HCT116 (cell line): ENCODE results near the gene RPL19. TPM values are rescaled to one million over a fixed set of nuclear protein-coding genes. Genes with fewer than 3 reads are reported as not detected.
"Not testable (repeated sequence)": the region's sequence is repeated elsewhere in the genome, so short reads cannot be mapped to it uniquely, and the experiment has no call there.

Experiments
- ATAC-seq: fragments of 200-7000 bp; cut with Tn5 transposase; 2 replicates; pipeline ENCODE4 v1.9.1; 2020; ENCODE audit warnings: mild to moderate bottlenecking, moderate library complexity
- BruUV-seq: library from RNA; stranded (reverse); fragments of 400-500 nt; replicated peaks from 2 replicates; lab custom pipeline; 2021; lab: Mats Ljungman, UMichigan
- CTCF ChIA-PET: fragments of 300-600 bp; sonication (Branson Sonifier 250); formaldehyde crosslinking; loops from one replicate; lab custom pipeline; 2021; ENCODE audit warnings: antibody characterized with exemption; lab: Charles Lee
- POLR2A ChIA-PET: fragments of 300-600, 350-600 bp; sonication (Branson Sonifier 250); formaldehyde crosslinking; loops from one replicate; lab custom pipeline; 2021; ENCODE audit warnings: antibody characterized with exemption; lab: Charles Lee
- RAD21 ChIA-PET, 2 experiments: fragments of 300-600 bp; sonication (Branson Sonifier 250); formaldehyde crosslinking; loops; one replicate each; lab custom pipeline; 2023; ENCODE audit warnings: low total read pairs in 2 of 2; ENCODE audit not compliant: uncharacterized antibody in 2 of 2, unreplicated experiment in 2 of 2, low non-redundant PET in 1 of 2; lab: Charles Lee
- DNase-seq: peaks from one replicate; pipeline ENCODE4 v3.0.0-alpha.2; 2010; ENCODE audit warnings: low read depth, low spot score
- H2AFZ ChIP-seq: fragments of 200-600 bp; shearing (Covaris generic), sonication (generic); 2 replicates; pipeline ENCODE4 v1.6.1; 2017; ENCODE audit warnings: low read depth, mixed run types, mixed read lengths, antibody characterized with exemption, low read length; ENCODE audit not compliant: poor library complexity, severe bottlenecking
- H3K27ac ChIP-seq: 2 replicates; pipeline ENCODE4 v1.5.1; 2012; ENCODE audit warnings: low read depth, low read length
- H3K27me3 ChIP-seq: fragments of 200-600 bp; sonication (generic); 2 replicates; pipeline ENCODE4 v1.6.1; 2016; ENCODE audit warnings: mixed run types, low read length, mixed read lengths; ENCODE audit not compliant: insufficient read depth
- H3K36me3 ChIP-seq, 2 experiments: fragments of 200-500 bp in 1 of 2; fragments of 200-600 bp in 1 of 2; sonication (Bioruptor generic) in 1 of 2; sonication (generic) in 1 of 2; 2 replicates each; pipeline versions ENCODE4 v1.5.1 to v1.6.1; 2014 to 2016; ENCODE audit warnings: low read length in 2 of 2, inconsistent platforms in 1 of 2, mixed read lengths in 1 of 2, mixed run types in 1 of 2; ENCODE audit not compliant: insufficient read depth in 2 of 2, control insufficient read depth in 1 of 2
- H3K4me1 ChIP-seq, 2 experiments: fragments of 200-600 bp in 1 of 2; sonication (generic) in 1 of 2; 2 replicates each; pipeline versions ENCODE4 v1.5.1 to v1.6.1; 2012 to 2017; ENCODE audit warnings: low read length in 2 of 2, inconsistent platforms in 1 of 2, mild to moderate bottlenecking in 1 of 2, mixed read lengths in 1 of 2, mixed run types in 1 of 2, moderate library complexity in 1 of 2; ENCODE audit not compliant: insufficient read depth in 2 of 2, control insufficient read depth in 1 of 2
- H3K4me2 ChIP-seq: fragments of 200-600 bp; sonication (generic); 2 replicates; pipeline ENCODE4 v1.6.1; 2017; ENCODE audit warnings: mixed run types, low read length, mixed read lengths
- H3K4me3 ChIP-seq, 2 experiments: fragments of 200-600 bp in 1 of 2; sonication (generic) in 1 of 2; replicated peaks in 1 of 2; 2 replicates each; pipeline ENCODE4 v1.5.1; 2011 to 2016; ENCODE audit warnings: low read length in 2 of 2, control low read depth in 1 of 2, low read depth in 1 of 2, mild to moderate bottlenecking in 1 of 2, mixed read lengths in 1 of 2, mixed run types in 1 of 2
- H3K79me2 ChIP-seq: fragments of 200-600 bp; sonication (generic); 2 replicates; pipeline ENCODE4 v1.6.1; 2017; ENCODE audit warnings: mild to moderate bottlenecking, mixed run types, low read length, moderate library complexity, mixed read lengths; ENCODE audit not compliant: insufficient read depth
- H3K9ac ChIP-seq: fragments of 200-600 bp; sonication (generic); 2 replicates; pipeline ENCODE4 v1.6.1; 2016; ENCODE audit warnings: low read length, mixed read lengths
- H3K9me2 ChIP-seq: fragments of 200-600 bp; sonication (generic), shearing (Covaris generic); 2 replicates; pipeline ENCODE4 v1.6.1; 2017; ENCODE audit warnings: mixed run types, mild to moderate bottlenecking, moderate library complexity; ENCODE audit not compliant: insufficient read depth
- H3K9me3 ChIP-seq, 2 experiments: fragments of 200-500 bp in 1 of 2; fragments of 200-600 bp in 1 of 2; sonication (Bioruptor generic) in 1 of 2; sonication (generic) in 1 of 2; 2 replicates each; pipeline ENCODE4 v1.6.1; 2014 to 2017; ENCODE audit warnings: low read length in 2 of 2, mixed read lengths in 2 of 2, inconsistent platforms in 1 of 2, low read depth in 1 of 2, mild to moderate bottlenecking in 1 of 2, mixed run types in 1 of 2, moderate library complexity in 1 of 2; ENCODE audit not compliant: control insufficient read depth in 1 of 2, insufficient read depth in 1 of 2
- H4K20me1 ChIP-seq: fragments of 200-600 bp; sonication (generic), shearing (Covaris generic); 2 replicates; pipeline ENCODE4 v1.6.1; 2017; ENCODE audit warnings: mixed run types, mild to moderate bottlenecking, moderate library complexity; ENCODE audit not compliant: insufficient read depth
- CTCF ChIP-seq, 3 experiments: fragments of 200-600 bp in 1 of 3; sonication (generic) in 1 of 3; IDR thresholded peaks in 2 of 3; conservative IDR thresholded peaks in 1 of 3; 2 replicates each; pipeline ENCODE4 v1.5.1; 2012 to 2017; ENCODE audit warnings: low read depth in 2 of 3, low read length in 2 of 3, antibody characterized with exemption in 1 of 3, borderline replicate concordance in 1 of 3, control low read depth in 1 of 3, mild to moderate bottlenecking in 1 of 3, mixed read lengths in 1 of 3, mixed run types in 1 of 3, moderate library complexity in 1 of 3; ENCODE audit not compliant: insufficient read depth in 1 of 3
- EGR1 ChIP-seq: IDR thresholded peaks from 2 replicates; pipeline ENCODE4 v1.6.1; 2012; ENCODE audit warnings: low read depth
- EZH2phosphoT487 ChIP-seq: fragments of 200-600 bp; IDR thresholded peaks from 2 replicates; pipeline ENCODE4 v1.6.1; 2018; ENCODE audit warnings: antibody characterized with exemption, borderline replicate concordance
- JUND ChIP-seq: IDR thresholded peaks from 2 replicates; pipeline ENCODE4 v1.6.1; 2012
- MAX ChIP-seq: IDR thresholded peaks from 2 replicates; pipeline ENCODE4 v1.6.1; 2012
- RAD21 ChIP-seq: IDR thresholded peaks from 2 replicates; pipeline ENCODE4 v1.6.1; 2012; ENCODE audit warnings: low read depth, mild to moderate bottlenecking
- SIN3A ChIP-seq: IDR thresholded peaks from 2 replicates; pipeline ENCODE4 v1.6.1; 2012; ENCODE audit warnings: low read depth
- SP1 ChIP-seq: IDR thresholded peaks from 2 replicates; pipeline ENCODE4 v1.6.1; 2012; ENCODE audit warnings: low read depth
- SRF ChIP-seq: IDR thresholded peaks from 2 replicates; pipeline ENCODE4 v1.6.1; 2012; ENCODE audit warnings: low read depth
- ZNF274 ChIP-seq: fragments of 200-500 bp; sonication (Bioruptor generic); IDR thresholded peaks from 2 replicates; pipeline ENCODE4 v1.6.1; 2014; ENCODE audit warnings: mild to moderate bottlenecking, low read depth, low read length, inconsistent platforms
- intact Hi-C: fragments of 100-400 bp; cut with micrococcal nuclease; formaldehyde crosslinking; loops from 2 replicates; pipeline ENCODE4 v1.10.0; 2022
- total RNA-seq: library from RNA; stranded (reverse); gene quantifications from one replicate; pipeline ENCODE4 v1.2.1, GENCODE V29; 2021; ENCODE audit not compliant: unreplicated experiment
- TF ChIP-seq, protein P1 (sequence below): IDR thresholded peaks from 2 replicates; pipeline ENCODE4 v1.6.1; 2011; ENCODE audit warnings: mild to moderate bottlenecking, low read length, moderate library complexity; ENCODE audit not compliant: insufficient replicate concordance; ENCODE audit errors: extremely low read depth

Gene RPL19
- total RNA-seq, 1 experiment from 2014 or later: 2,276 TPM

- H2AFZ ChIP-seq, H3K9me3 ChIP-seq, H3K4me2 ChIP-seq, BruUV-seq, ATAC-seq, H3K36me3 ChIP-seq, H3K9me2 ChIP-seq, H4K20me1 ChIP-seq, H3K4me1 ChIP-seq, RAD21 ChIA-PET, H3K9ac ChIP-seq, H3K79me2 ChIP-seq, intact Hi-C loops, DNase-seq, H3K27me3 ChIP-seq, H3K4me3 ChIP-seq, H3K27ac ChIP-seq: not testable (repeated sequence)
- ChIA-PET CTCF (interaction anchor here (1.1 to 2.0 kb wide), 2 partner anchors 12 to 44 kb away, joined by 4 to 9 read pairs; no protein-coding TSS in a partner anchor), POLR2A (interaction anchor here (0.7 kb wide), 1 partner anchor 11 kb away, joined by 3 read pairs; no protein-coding TSS in a partner anchor)
Observed at GRCh38 chr17:39250076-39250475, 50.0 kb downstream of the RPL19 start.

DNA sequence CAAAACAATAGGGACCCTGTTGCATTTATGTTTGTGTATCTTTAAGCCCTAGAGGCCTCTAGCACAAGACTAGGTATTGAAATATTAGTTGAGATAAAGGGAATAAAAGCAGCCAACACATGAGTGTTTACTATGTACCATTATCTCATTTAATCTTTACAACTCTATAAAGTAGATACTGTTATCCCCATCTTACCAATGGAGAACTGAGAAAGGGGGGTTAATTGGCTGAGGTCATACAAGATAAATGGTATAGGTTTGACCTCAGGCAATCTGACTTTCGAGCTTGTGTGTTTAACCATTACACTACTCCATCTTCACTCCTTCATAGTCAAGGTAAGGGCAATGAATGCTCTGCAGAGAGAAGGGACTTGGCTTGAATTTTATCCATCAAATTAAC is 51.9 kb downstream of the RPL19 start:
- POLR2A ChIA-PET: no interaction called here
- no peak overlapping the region for H3K4me3 ChIP-seq

More for the DNA sequence above, 51.9 kb downstream of the RPL19 start:
- Histone ChIP-seq H3K9ac (no peak overlapping the region), H3K9me3 (no peaks in the 10 kb centered on the region), H3K27ac (no peak overlapping the region), H3K4me1 (peaks cover 0 to 3% of the 10 kb centered on the region in 2 experiments; a peak in 1 of 4 replicates), H4K20me1 (no peaks in the 10 kb centered on the region), H3K9me2 (no peaks in the 10 kb centered on the region), H3K27me3 (no peaks in the 10 kb centered on the region), H3K4me2 (no peak overlapping the region), H2AFZ (no peak overlapping the region), H3K79me2 (no peaks in the 10 kb centered on the region), H3K36me3 (no peaks in the 10 kb centered on the region)
- RAD21 ChIA-PET: no interaction called here
- DNase-seq (no peak), ATAC-seq (no peak)
- BruUV-seq: no TSS peak
- TF ChIP-seq SRF (no peak), MAX (no peak), SIN3A (no peak), SP1 (no peak), EZH2phosphoT487 (no peak), ZNF274 (no peak), RAD21 (no peak), JUND (no peak), CTCF (IDR thresholded peaks at IDR 0.05 in 2 of 3, conservative IDR thresholded peaks at IDR 0.05 in 1 of 3; ENCODE audit: borderline replicate concordance in 1 of 3, insufficient read depth in 1 of 3, low read depth in 2 of 3, low read length in 2 of 3) (no peak), EGR1 (no peak)
- TF ChIP-seq, protein P1, sequence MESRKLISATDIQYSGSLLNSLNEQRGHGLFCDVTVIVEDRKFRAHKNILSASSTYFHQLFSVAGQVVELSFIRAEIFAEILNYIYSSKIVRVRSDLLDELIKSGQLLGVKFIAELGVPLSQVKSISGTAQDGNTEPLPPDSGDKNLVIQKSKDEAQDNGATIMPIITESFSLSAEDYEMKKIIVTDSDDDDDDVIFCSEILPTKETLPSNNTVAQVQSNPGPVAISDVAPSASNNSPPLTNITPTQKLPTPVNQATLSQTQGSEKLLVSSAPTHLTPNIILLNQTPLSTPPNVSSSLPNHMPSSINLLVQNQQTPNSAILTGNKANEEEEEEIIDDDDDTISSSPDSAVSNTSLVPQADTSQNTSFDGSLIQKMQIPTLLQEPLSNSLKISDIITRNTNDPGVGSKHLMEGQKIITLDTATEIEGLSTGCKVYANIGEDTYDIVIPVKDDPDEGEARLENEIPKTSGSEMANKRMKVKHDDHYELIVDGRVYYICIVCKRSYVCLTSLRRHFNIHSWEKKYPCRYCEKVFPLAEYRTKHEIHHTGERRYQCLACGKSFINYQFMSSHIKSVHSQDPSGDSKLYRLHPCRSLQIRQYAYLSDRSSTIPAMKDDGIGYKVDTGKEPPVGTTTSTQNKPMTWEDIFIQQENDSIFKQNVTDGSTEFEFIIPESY: no peak
- CTCF ChIA-PET: interaction anchor here (1.2 kb wide), 1 partner anchor 87 kb away, joined by 3 read pairs; no protein-coding TSS in a partner anchor
- intact Hi-C loops: no loop called here
